Cardiac fibroblast (primary cell): ENCODE data around the gene PPAT.

Experiments used
- DNase-seq, 2 donors: peaks; one replicate each; pipeline versions ENCODE4 v3.0.0 to v3.0.0-alpha.2; 2010; ENCODE audit warnings: low read depth in 2 of 2
- H3K4me3 ChIP-seq, 2 donors: replicated peaks in 1 of 2; 1 replicate in 1 of 2; 2 replicates in 1 of 2; pipeline ENCODE4 v1.5.1; 2011; ENCODE audit warnings: low read depth in 2 of 2, low read length in 2 of 2, mild to moderate bottlenecking in 2 of 2, moderate library complexity in 1 of 2
- CTCF ChIP-seq: IDR thresholded peaks from one replicate; pipeline ENCODE4 v1.5.1; 2011; ENCODE audit warnings: low read depth, mild to moderate bottlenecking, low read length, inconsistent platforms

The PPAT gene

GRCh38 chr4:56388306-56388705, 47.1 kb downstream of the PPAT start:
- TF ChIP-seq CTCF, result no peak
- peak overlapping the region; percentile 68 to 78 for H3K4me3 ChIP-seq

GRCh38 chr4:56387023-56388001, 48.1 kb downstream of the PPAT start, which contains the start of gene AASDH:
Gene AASDH, minus strand, starts transcription at chr4:56387491. Its CDS starts 3,192 bp downstream, at chr4:56384299.
- DNase-seq, result peak; percentile 95 to 97
- H3K4me3 ChIP-seq, result peak within 1 kb of the TSS; percentile 68 to 78
- TF ChIP-seq CTCF, result no peak

More at GRCh38 chr4:56388306-56388705, 47.1 kb downstream of the PPAT start:
- peak in 1 of 2 donors; percentile 6 for DNase-seq

- peak overlapping the region; percentile 5 to 33 for H3K4me3 ChIP-seq
- no peak for DNase-seq
- no peak for TF ChIP-seq CTCF
Measured at GRCh38 chr4:56386091-56386490, 49.3 kb downstream of the PPAT start.

GRCh38 chr4:56375458-56375857, 60.0 kb downstream of the PPAT start:
- DNase-seq, result no peak
- TF ChIP-seq CTCF, result no peak
- no peak overlapping the region for H3K4me3 ChIP-seq

GRCh38 chr4:56374956-56375355, 60.5 kb downstream of the PPAT start:
- no peak for DNase-seq
- TF ChIP-seq CTCF, result no peak
- H3K4me3 ChIP-seq, result no peak overlapping the region

- TF ChIP-seq CTCF, result no peak
Measured at GRCh38 chr4:56372774-56373173, 62.6 kb downstream of the PPAT start.

More at GRCh38 chr4:56372774-56373173, 62.6 kb downstream of the PPAT start:
- no peak overlapping the region for H3K4me3 ChIP-seq
- peak in 1 of 2 donors; percentile 57 for DNase-seq
